ENCODE results near the gene LRRC61.
"Not testable (repeated sequence)": the region's sequence is repeated elsewhere in the genome, so short reads cannot be mapped to it uniquely, and the experiment has no call there.

The LRRC61 gene

DNA sequence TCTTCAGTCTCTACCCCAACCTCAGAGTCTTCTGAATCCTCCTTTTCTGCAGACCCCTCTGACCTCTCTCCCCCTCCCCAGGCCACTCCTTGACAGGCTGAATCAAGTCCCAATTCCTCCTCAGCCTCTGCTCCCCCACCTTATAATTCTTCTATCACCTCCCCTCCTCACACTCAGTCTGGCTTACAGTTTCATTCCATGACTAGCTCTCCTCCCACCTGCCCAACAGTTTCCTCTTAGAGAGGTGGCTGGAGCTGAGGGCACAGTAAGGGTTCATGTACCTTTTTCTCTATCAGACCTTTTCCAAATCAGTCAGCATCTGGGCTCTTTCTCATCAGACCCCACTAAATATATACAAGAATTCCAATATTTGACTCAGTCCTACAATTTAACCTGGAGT, 14.6 kb upstream of the LRRC61 start:
- DNase-seq: no peak

GRCh38 chr7:150311146-150311545, 12.0 kb upstream of the LRRC61 start:
- DNase-seq: no peak

- no peak for DNase-seq
These were observed 11.4 kb upstream of the LRRC61 start for GRCh38 chr7:150311711-150312110.

DNA sequence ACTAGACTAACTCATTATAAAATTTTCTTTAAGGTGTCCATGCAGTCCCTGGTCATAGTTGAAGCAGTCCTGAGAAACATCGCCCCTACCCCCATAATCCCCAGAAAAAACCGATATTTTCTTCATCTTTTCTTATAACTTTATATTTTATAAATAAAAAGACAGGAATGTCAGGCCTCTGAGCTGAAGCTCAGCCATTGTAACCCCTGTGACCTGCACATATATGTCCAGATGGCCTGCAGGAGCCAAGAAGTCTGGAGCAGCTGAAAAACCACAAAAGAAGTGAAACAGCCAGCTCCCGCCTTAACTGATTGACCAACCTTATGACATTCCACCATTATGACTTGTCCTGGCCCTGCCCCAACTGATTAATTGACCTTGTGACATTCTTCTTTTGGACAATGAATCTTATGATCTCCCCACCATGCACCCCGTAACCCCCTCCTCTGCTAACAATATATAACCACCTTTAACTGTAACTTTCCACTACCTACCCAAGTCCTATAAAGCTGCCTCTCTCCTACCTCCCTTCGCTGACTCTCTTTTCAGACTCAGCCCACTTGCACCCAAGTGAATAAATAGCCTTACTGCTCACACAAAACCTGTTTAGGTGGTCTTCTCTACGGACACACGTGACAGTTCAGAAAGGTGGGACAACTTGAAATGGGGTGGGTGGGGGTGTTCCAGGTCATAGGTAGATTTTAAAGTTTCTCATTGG, 10.3 kb upstream of the LRRC61 start:
- DNase-seq: not testable (repeated sequence)

- no peak for DNase-seq
These were observed 9.8 kb upstream of the LRRC61 start for GRCh38 chr7:150313367-150313809.

DNA sequence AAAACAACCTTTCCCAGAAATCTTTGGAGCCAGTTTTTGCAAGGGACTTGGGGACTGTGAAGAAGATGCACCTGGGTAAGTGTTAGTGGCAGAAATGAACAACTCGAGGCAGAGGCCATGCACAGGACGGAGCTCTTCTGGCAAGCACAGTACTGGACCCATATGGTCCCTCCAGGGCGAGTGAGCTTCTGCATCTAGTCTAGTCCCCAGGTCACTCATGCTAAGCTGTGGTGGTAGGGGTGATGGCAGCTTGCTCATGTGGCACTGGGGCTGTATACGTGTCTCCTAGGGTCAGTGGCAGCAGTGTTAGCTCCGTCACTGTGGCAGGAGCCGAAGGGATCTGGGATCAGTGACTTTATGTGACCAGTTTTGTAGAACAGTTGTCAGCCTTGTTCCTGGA, 9.3 kb upstream of the LRRC61 start:
- no peak for DNase-seq

DNA sequence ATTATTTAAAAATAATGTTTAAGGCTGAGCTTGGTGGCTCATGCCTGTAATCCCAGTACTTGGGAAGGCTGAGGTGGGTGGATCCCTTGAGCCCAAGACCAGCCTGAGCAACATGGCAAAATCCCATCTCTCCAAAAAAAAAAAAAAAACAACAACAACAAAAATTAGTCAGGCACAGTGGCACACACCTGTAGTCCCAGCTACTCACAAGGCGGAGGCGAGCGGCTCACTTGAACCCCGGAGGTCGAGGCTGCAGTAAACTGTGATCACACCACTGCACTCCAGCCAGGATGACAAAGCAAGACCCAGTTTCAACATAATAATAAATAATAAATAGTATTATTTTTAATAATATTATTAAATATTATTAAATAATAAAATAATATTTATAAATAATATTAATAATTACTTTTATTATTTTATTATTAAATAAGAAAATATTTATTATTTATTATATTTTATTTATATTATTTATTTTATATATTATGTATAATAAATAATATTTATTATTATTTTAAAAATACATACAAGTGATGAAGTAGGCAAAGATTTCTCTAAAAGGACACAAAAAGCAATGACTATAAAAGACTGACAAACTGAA, 8.4 kb upstream of the LRRC61 start:
- DNase-seq: no peak

- not testable (repeated sequence) for DNase-seq
These were observed 6.2 kb upstream of the LRRC61 start for GRCh38 chr7:150316987-150317386.

GRCh38 chr7:150317748-150318444, 5.3 kb upstream of the LRRC61 start:
- DNase-seq: no peak

DNA sequence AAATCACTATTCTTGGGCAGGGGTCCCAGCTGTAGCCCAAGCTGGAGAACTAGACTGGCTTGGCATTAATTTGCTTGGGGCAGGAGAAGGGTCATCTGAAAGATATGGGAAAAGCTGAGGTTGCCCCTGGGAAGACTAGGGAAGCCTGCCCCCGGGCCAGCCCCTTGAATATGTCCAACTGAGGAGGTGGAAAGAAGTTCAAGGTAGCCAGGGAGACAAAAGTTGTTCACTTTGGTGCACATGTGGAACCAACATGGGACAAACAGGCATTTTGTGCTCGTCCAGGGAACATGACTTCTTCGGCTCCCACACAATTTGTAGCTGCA, 1.4 kb upstream of the LRRC61 start:
- DNase-seq: no peak

GRCh38 chr7:150322114-150322832, 882 bp upstream of the LRRC61 start:
- peak; percentile 7 for DNase-seq

DNA sequence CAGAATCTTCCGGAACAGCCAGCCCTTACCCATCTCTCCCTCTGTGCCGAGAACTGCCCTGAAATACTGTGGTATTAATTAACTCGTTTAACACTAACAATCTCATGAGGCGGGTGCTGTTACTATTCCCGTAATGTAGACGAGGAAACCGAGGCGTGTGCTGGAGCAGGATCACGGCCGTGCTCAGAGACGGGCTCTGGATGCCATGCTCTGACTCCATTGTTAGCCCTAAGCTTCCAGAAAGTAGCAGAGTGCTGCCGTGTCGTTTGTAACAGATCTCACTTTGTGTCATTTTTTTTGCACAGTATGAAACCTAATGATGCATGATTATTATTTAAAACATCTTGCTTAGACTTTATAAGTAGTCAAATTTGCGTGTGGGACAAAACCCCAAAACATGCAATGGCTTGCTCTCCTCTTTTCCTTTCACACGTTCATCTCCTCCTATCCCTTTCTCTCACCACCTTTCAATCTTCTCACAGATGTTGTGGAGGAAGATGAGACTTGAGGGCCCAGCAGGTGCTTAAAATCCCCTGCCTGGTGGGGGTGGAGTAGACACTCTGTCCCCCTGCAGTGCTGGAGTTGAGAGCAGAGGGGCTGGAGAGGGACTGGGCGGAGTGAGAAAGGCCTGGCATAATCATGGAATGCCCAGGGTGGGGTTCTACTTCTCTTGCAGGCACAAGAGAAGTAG, 672 bp downstream of the LRRC61 start:
- DNase-seq: peak; percentile 8

DNA sequence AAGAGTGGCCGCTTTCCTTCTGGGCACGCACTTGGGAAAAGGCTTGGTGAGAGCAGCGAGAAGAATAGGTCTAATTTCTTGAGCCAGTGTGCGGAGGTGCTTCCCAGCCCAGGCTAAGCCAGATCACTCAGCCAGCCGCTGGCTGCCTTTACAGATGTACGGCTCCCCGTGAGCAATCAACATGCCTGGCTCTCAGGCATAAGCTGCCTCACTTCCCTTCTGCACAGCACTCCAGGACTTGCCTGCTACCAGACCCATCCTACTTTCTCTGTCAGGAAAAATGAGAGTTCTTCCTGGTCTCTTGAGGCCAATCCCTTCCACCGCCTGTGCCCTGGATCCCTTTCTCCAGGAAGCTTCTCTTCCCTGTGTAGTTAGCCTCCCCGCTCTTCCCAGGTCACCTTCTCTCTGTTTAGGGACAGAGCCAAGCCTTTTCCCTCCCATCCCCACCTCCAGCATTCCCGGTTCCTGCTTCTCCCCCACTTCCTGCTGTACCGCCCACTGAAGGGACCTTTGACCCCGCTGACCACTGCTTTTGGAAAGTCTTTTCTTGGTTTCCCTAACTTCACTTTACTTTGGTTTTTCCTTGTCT, 1.3 kb downstream of the LRRC61 start:
- DNase-seq: no peak

GRCh38 chr7:150325110-150325611, 2.0 kb downstream of the LRRC61 start:
- DNase-seq: no peak

DNA sequence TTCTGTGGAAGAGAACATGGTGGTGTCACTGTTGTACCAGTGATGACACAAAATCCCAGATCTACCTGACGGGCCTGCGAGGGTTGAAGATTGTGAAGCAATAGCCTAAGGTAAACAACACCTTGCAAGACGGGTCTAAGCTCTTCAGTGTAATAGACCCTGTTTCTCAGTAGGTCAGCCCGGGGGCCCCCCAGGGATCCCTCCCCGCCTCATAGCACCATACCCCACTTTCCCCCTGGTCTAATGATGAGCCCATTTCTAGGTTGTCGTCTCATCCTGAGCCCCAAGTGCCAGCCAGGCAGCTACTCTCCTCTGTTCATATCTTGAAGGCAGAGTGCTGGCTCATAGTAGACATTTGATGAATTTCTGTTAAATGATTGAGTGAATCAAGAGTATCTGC, 2.7 kb downstream of the LRRC61 start:
- no peak for DNase-seq

GRCh38 chr7:150326657-150327268, 3.6 kb downstream of the LRRC61 start:
- DNase-seq: no peak

GRCh38 chr7:150327308-150327707, 4.2 kb downstream of the LRRC61 start:
- DNase-seq: no peak

DNA sequence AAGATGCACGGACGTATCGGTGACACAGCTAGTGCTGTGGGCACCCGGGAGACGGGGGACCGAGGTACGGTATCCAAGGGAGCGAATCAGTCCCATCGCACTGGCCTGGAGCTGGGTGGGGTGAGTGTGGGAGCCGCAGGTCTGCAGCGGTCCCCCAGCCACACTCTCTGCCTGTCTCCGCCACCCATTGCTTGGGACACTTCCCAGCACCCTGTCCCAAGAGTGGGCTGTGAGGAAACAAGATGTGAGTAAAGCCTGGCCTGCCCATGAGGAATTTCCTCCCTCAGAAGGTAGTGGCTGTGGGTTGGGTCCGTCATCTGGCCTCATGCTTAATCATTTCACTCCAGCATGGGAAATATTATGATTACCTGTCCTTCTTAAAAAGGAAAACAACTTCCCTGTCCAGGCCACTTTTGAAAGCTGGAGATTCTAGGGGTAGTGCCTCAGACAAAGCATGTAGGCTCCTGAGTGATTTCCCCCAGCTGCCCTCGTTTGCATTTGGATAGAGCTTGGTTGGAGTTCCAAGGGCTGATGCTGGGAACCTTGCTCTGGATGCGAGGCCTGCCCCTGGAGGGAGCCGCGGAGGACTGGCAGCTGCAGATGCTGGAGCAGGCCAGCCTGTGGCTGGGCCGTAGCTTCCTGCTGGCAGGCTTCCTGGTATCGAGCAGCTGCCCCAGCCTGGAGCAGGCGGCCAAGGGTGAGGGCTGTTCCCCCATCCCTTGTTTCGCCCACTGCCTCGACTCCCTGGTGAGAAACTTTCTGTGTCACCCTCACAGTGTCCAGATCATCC, 6.4 kb downstream of the LRRC61 start:
- DNase-seq: no peak

DNA sequence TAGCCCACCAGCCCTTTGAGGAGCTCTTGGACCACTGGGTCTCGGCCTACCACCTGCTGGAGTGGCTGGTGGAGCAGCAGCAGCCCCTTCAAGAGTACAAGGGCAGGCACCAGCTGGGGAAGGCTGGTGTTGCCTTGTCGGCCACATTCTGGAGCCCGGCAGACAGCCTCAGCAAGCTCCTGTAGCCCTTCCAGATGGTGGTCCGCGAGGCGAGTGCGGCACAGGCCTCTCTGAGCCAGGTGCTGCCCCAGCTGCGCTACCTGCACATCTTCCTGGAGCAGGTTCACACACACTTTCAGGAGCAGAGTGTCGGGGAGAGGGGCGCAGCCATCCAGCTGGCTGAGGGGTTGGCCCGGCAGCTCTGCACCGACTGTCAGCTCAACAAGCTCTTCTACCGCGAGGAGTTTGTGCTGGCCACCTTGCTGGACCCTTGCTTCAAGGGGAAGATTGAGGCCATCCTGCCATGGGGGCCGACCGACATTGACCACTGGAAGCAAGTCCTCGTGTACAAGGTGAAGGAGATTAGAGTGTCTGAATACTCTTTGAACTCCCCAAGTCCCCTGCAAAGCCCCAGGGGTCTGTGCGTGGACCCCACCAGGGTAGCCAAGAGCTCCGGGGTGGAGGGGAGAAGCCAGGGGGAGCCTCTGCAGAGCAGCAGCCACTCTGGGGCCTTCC, 7.2 kb downstream of the LRRC61 start:
- DNase-seq: no peak

- DNase-seq: no peak
These were observed 9.9 kb downstream of the LRRC61 start for GRCh38 chr7:150332852-150333635.

All from NCI-H1436 (cell line).